Measurements from ENCODE around the gene CYP21A2.
"Not testable (repeated sequence)": the region's sequence is repeated elsewhere in the genome, so short reads cannot be mapped to it uniquely, and the experiment has no call there.

DNA sequence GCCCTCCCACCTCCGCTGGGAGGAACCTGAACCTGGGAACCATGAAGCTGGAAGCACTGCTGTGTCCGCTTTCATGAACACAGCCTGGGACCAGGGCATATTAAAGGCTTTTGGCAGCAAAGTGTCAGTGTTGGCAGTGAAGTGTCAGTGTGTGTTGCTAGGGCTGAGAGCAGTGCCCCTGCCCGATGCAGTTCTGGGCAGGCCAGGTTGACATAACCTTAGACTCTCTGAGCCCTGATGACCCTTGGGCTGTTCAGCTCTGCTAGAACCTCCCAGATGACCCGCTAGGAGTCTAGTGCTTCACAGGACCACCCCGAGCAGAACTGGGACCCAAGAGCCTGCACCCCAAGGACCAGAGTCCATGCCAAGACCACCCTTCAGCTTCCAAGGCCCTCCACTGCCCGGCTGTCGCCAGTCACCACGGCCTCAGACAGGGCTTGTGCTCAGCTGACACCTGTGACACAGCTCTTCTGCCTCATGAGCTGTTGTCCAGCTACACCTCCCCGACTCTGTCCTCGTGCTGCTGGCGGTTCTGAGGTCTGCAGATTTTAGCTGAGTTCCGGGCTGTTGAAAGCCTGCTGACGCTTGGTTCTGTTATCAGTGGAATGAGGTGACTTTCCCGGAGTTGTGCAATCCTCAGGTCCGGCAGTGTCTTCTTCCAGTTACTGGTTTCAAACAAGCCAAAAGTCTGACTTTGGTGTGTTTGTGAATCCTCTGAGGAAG is 35.5 kb upstream of the CYP21A2 start:
- TF ChIP-seq CTCF (IDR thresholded peaks at IDR 0.05; ENCODE audit: control extremely low read depth in 1 of 3, insufficient read depth in 1 of 3, low read depth in 1 of 3, low read length in 3 of 3); E2F6 (IDR thresholded peaks at IDR 0.05): not testable (repeated sequence)
